GM20431 (cell line): ENCODE results near the gene HHEX.
"Not testable (repeated sequence)": the region's sequence is repeated elsewhere in the genome, so short reads cannot be mapped to it uniquely, and the experiment has no call there.

ENCODE experiments used
- in situ Hi-C: fragments of 300-500 bp; cut with MseI, MboI; formaldehyde crosslinking; loops from one replicate; pipeline ENCODE4 v1.15.0; 2020; ENCODE audit warnings: low sequenced_read_pairs; ENCODE audit not compliant: unreplicated experiment

Gene HHEX

DNA sequence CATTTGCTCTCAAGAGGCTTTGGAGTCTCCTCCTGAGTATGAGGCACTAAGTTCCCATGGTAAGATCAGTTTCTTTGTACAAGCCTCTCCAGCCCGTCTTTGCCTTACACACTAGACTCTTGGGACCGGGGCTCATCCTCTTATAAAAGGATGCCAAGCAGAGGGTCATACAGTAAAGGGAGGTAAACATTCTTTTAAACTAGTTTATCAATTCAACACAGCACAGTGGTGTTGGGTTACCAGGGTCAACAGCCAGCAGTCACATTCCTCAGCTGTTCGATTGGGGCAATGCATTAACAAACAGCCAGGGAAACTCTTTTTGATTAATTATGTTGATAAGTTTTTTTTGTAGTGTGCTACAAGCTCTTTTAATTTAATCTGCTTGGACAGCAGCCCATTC is 37.8 kb downstream of the HHEX start:
- in situ Hi-C loops: no loop called here

DNA sequence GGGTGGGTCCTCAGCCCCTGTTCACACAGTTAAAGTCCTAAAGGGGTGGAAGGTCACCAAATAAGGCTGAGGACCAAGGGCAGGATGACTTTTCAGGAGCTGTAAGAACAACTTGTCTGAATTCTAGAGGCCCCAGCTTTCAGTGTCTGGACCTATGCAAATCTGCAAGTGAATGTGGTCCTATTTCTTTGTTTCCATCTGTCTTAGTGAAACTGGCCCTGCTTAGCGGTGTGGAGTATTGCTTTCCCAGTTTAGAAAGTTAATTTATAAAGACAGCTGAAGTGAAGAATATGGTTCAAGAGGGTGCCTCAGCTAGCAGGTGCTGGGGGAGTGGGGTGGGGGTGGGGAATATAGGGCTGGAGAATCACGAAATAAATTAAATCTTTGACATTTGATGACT is 40.1 kb downstream of the HHEX start:
- in situ Hi-C loops: no loop called here

DNA sequence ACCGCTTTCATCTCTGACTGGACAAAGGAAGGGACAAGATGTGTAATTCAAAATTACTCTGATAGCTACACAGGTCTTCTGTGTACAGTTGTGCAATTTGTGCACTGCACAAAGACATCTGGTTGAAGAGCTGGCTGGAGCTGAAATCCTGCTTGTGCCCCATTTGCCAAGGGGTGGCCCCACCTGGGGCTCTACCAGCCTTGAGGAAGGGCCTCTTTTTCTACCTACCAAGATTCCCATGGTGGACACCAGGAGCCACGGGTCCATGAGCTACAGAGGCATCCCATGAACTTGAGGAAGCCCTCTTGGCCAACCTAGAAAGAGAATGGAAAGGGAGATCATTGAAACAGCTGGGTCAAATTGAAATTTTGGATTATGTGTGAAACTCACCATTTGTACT is 43.2 kb downstream of the HHEX start:
- in situ Hi-C loops: no loop called here

DNA sequence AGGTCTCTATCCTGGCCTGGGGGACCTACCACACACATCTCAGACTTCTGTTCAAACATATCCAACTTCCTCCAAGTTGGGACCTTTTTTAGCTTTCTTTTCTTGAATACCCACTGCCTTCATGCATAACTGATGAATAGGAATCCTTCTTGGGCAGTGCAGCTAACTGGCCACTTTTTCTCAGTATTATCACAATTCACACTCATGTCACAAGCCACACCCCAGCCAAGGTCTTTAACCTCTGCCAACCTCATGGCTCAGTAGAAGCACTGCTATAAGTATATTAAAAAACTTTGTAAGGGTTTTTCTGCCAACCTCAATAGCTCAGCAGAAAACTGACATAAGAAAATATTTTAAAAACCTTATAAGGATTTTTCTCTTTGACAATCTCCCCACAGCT is 44.5 kb downstream of the HHEX start:
- in situ Hi-C loops: no loop called here

DNA sequence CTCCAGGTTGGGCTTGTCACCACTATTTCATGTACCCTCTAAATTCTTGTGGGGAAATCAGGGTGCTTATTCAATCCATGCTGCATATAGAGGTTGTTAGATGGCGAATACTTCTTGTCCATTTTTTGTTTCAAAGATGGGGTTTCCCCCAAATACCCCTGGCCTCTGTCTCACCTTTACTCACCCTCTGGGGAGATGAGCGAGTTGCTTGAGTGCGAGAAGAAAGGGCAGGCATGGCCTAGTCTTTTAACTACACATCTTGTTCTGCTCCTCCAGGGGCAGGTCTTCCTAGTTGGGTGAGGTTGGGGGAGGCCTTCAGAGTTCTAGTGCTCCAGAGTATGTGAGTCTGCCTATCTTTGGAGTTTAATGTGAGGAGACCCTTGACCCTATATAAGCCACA is 46.2 kb downstream of the HHEX start:
- in situ Hi-C loops: no loop called here

DNA sequence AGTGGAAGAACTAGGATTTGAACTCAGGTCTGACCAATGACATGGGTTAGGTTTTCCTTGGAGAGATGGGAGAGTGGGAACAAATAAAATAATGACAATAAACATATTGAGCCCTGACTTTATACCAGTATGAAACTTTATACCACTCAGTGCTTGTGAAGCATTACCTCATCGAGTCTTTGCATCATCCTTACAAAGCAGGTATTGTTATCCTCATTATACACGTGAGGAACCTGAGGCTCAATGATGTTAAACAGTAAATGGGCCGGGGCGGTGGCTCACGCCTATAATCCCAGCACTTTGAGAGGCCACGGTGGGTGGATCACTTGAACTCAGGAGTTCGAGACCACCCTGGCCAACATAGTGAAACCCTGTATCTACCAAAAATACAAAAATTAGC is 47.7 kb downstream of the HHEX start:
- in situ Hi-C loops: no loop called here

DNA sequence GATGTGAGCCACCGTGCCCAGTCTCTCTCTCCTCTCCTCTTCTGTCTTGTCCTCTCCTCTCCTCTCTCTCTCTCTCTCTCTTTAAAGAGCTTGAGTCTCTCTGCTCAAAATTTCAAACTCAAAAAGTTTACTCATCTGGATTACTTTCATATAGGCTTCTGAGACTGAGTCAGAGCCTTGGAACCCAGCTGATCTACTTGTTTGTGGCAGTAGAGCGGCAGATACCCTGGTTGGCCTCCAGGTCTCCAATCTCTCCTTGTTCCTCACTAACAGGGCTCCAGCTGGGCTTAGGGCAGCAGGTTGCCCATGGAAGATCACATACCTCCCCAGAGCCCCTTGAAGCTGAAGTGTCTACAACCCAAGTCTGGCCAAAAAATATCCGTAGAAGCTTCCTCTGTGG is 51.0 kb downstream of the HHEX start:
- in situ Hi-C loops: no loop called here

DNA sequence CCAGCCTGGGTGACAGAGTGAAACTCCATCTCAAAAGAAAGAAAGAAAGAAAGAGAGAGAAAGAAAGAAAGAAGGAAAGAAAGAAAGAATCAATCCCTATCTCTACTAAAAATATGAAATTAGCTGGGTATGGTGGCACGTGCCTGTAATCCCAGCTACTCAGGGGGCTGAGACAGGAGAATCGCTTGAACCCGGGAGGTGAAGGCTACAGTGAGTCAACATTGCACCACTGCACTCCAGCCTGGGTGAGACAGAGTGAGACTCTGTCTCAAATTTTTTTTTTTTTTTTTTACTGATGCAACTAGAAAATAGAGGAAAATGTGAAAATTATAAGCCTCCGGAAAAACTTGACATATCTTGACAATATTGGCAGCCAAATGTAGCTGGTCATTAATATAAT is 52.0 kb downstream of the HHEX start:
- in situ Hi-C loops: not testable (repeated sequence)

DNA sequence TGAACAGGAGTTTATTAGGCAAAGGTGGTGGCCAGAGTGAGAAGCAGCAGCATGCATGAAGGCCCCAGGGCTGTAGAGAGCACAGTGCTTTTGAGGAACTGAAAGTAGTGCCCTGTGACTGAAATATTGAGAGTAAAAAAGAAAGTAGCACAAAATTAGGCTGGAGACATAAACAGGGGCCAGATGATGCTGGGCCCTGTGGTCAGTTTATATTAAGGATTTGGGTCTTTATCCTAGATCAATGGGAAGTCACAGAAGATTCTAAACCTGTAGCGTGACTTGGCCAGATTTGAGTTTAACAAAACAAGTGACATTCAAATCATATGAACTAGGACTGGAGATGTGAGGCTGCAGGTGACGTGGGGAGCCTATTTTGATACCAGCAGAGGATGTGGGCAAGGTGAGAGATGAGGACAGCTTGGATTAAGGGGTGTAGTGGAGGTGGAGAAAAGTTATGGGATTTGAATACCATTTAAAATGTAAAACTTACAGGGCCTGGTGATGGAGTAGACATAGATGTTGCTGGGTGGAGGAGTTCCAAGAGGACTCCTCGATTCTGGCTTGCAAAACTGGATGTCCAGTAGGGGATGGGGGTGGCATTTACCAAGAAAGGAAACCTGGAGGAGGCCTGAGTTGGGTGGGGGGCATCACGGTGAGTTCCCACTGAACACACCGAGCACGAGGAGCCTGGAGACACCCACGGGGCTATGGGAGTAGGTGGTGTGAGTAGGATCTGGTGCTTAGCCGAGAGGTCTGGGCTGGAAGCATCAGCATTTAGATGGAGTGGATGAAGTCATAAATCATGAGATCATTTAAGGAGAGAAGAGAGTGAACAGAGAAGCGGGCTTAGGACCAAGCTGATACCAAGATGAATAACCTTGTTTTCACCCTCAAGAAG is 52.8 kb downstream of the HHEX start:
- in situ Hi-C loops: no loop called here
